22Rv1 (cell line): Measurements from ENCODE around the gene C14orf119.

Source experiments
- CTCF ChIP-seq: fragments of 450-650 bp; IDR thresholded peaks from 2 replicates; pipeline ENCODE4 v1.5.1; 2017; ENCODE audit warnings: mild to moderate bottlenecking
- ZFX ChIP-seq: fragments of 450-650 bp; IDR thresholded peaks from 2 replicates; pipeline ENCODE4 v1.6.1; 2017; ENCODE audit warnings: antibody characterized with exemption, borderline replicate concordance

- TF ChIP-seq CTCF (no peak), ZFX (no peak)
These were observed 18.3 kb downstream of the C14orf119 start for GRCh38 chr14:23113431-23114119.
